ENCODE results near the gene BRINP2. TPM values are rescaled to one million over a fixed set of nuclear protein-coding genes. Genes with fewer than 3 reads are reported as not detected.

The BRINP2 gene
- total and polyA plus RNA-seq, 2 of the 13 experiments (the other 11 are each of a cell fraction or from before 2014, with no cell fraction given): 0.08 to 0.20 TPM

DNA sequence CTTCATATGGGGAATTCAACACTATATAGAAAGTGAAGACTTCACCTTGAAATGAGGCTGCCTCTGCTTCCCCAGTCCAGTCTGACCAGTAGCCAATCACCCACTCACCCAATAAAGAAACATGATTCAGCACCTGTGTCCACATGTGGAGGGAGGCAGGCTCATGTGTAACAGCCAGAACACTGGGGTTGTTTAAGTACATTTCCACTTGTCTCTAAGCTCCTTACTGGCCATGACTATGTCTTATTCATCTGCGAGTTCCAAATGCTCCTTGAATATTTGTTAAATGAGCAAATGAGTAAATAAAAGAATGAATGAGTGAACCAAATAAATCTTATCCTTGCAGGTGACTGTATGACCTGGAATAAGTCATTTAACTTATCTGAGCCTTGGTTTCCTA lies 100.1 kb downstream of the BRINP2 start (continued):
- no peak for TF ChIP-seq DBP (CRISPR knock-in tag; IDR thresholded peaks at IDR 0.05; ENCODE audit: not compliant biosample characterization)
- TF ChIP-seq, protein P1, sequence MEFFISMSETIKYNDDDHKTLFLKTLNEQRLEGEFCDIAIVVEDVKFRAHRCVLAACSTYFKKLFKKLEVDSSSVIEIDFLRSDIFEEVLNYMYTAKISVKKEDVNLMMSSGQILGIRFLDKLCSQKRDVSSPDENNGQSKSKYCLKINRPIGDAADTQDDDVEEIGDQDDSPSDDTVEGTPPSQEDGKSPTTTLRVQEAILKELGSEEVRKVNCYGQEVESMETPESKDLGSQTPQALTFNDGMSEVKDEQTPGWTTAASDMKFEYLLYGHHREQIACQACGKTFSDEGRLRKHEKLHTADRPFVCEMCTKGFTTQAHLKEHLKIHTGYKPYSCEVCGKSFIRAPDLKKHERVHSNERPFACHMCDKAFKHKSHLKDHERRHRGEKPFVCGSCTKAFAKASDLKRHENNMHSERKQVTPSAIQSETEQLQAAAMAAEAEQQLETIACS (CRISPR knock-in tag; IDR thresholded peaks at IDR 0.05): no peak

DNA sequence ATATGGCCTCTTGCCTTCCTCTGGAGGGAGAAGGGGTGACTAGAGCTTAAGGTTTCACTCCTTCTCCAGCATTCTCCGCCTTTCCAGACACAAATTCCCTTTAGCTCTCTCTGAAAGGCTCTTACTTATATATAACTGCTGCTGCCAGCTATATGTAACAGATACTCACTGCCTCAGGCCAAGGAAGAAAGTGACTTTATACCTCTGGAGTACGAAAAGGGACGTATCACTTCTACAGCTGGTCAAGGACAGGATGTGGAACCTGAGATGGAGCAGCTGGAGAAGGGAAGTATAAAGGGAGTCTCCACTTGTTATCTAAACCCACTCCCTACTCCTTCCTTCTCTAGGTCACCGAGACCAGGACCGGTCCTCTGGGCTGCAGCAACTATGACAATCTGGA lies 102.4 kb downstream of the BRINP2 start:
- H3K27ac ChIP-seq (ENCODE audit: extremely low read length, insufficient read depth, low read length): no peak overlapping the region
- no peaks in the 10 kb centered on the region for H3K36me3 ChIP-seq (replicated peaks in 1 of 2; ENCODE audit: control insufficient read depth in 1 of 2, insufficient read depth in 2 of 2, low read length in 2 of 2)
- ATAC-seq (no peak), FAIRE-seq (no peak), DNase-seq (ENCODE audit: low spot score) (no peak)
- no peaks in the 10 kb centered on the region; a peak in 1 of 5 replicates for H3K27me3 ChIP-seq (ENCODE audit: control insufficient read depth in 1 of 2, insufficient read depth in 2 of 2, low read length in 2 of 2)
- H3K9ac ChIP-seq (ENCODE audit: insufficient read depth, low read depth, low read length): no peak overlapping the region
- WGBS (ENCODE audit: low lambda C conversion rate): 2% methylated on average over 5 of the region's 5 CpGs
- in situ Hi-C loops (cut with HindIII; ENCODE audit: extremely low pct_ligation_motif_present, low pct_unique_long_range_greater_than_20kb): no loop called here
- no peak overlapping the region for H2AFZ ChIP-seq (ENCODE audit: low read length)
- ChIA-PET POLR2A (no interaction called here), CTCF (ENCODE audit: low intra/inter-chr PET ratio, low total read pairs) (no interaction called here)
- no peak overlapping the region for H3K4me3 ChIP-seq (replicated peaks in 1 of 3; ENCODE audit: insufficient read depth in 1 of 3, low read depth in 2 of 3, low read length in 3 of 3)
- no TSS peak for BruUV-seq (replicated peaks)
- no peaks in the 10 kb centered on the region for H4K20me1 ChIP-seq (ENCODE audit: insufficient read depth, low read length)
- no peak overlapping the region for H3K4me2 ChIP-seq (ENCODE audit: low read depth, low read length)
- intact Hi-C loops (cut with micrococcal nuclease; ENCODE audit: unreplicated experiment): no loop called here
- H3K79me2 ChIP-seq (ENCODE audit: insufficient read depth, low read length): no peaks in the 10 kb centered on the region
- H3K9me3 ChIP-seq (ENCODE audit: low read length): no peaks in the 10 kb centered on the region
- no peaks in the 10 kb centered on the region for H3K4me1 ChIP-seq (ENCODE audit: insufficient read depth, low read length)
- no peak for TF ChIP-seq REL (CRISPR knock-in tag; conservative IDR thresholded peaks at IDR 0.05)
- no peak for TF ChIP-seq RAD51 (IDR thresholded peaks at IDR 0.05; ENCODE audit: borderline replicate concordance)
- no peak for TF ChIP-seq ZNF124 (CRISPR knock-in tag; IDR thresholded peaks at IDR 0.05)
- no peak for TF ChIP-seq ZNF136 (CRISPR knock-in tag; IDR thresholded peaks at IDR 0.05; ENCODE audit: low read depth)
- TF ChIP-seq MYPOP (CRISPR knock-in tag; IDR thresholded peaks at IDR 0.05): no peak
- TF ChIP-seq ZNF512 (CRISPR knock-in tag; IDR thresholded peaks at IDR 0.05): no peak
- TF ChIP-seq, protein P2, sequence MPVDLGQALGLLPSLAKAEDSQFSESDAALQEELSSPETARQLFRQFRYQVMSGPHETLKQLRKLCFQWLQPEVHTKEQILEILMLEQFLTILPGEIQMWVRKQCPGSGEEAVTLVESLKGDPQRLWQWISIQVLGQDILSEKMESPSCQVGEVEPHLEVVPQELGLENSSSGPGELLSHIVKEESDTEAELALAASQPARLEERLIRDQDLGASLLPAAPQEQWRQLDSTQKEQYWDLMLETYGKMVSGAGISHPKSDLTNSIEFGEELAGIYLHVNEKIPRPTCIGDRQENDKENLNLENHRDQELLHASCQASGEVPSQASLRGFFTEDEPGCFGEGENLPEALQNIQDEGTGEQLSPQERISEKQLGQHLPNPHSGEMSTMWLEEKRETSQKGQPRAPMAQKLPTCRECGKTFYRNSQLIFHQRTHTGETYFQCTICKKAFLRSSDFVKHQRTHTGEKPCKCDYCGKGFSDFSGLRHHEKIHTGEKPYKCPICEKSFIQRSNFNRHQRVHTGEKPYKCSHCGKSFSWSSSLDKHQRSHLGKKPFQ (CRISPR knock-in tag; IDR thresholded peaks at IDR 0.05; ENCODE audit: insufficient replicate concordance): no peak
- no peak for TF ChIP-seq FOXK2 (IDR thresholded peaks at IDR 0.05)
- no peak for TF ChIP-seq ATAD3A (CRISPR knock-in tag; IDR thresholded peaks at IDR 0.05)
- no peak for TF ChIP-seq FOXA3 (CRISPR knock-in tag; IDR thresholded peaks at IDR 0.05)
- TF ChIP-seq ZNF790 (CRISPR knock-in tag; IDR thresholded peaks at IDR 0.05; ENCODE audit: borderline replicate concordance): no peak
- TF ChIP-seq ZNF251 (CRISPR knock-in tag; IDR thresholded peaks at IDR 0.05): no peak
- TF ChIP-seq ZSCAN20 (CRISPR knock-in tag; IDR thresholded peaks at IDR 0.05; ENCODE audit: borderline replicate concordance): no peak
- TF ChIP-seq FOSL1 (CRISPR knock-in tag; IDR thresholded peaks at IDR 0.05; ENCODE audit: borderline replicate concordance): no peak
- no peak for TF ChIP-seq NR3C1 (CRISPR knock-in tag; IDR thresholded peaks at IDR 0.05)
- TF ChIP-seq ZBTB20 (CRISPR knock-in tag; IDR thresholded peaks at IDR 0.05; ENCODE audit: borderline replicate concordance, low read depth): no peak
- no peak for TF ChIP-seq HDAC1 (CRISPR knock-in tag; IDR thresholded peaks at IDR 0.05)
